Inflammatory macrophage (primary cell): ENCODE results near the gene PACSIN2.
A peak's percentile ranks its signal among the peaks of the same experiment; 100 is the strongest.
"Not testable (repeated sequence)": the region's sequence is repeated elsewhere in the genome, so short reads cannot be mapped to it uniquely, and the experiment has no call there.

ENCODE experiments used
- DNase-seq, 2 donors: peaks; one replicate each; pipeline ENCODE4 v3.0.0-alpha.2; 2020 to 2022
- total RNA-seq, 18 experiments: gene quantifications; one replicate each; lab custom pipeline; 2026; ENCODE audit warnings: mixed read lengths in 6 of 18, inconsistent platforms in 2 of 18; lab: John Stamatoyannopoulos, UW

PACSIN2 gene
- total RNA-seq: 61.5 to 253 (median 145) reads per million in 18 experiments

DNA sequence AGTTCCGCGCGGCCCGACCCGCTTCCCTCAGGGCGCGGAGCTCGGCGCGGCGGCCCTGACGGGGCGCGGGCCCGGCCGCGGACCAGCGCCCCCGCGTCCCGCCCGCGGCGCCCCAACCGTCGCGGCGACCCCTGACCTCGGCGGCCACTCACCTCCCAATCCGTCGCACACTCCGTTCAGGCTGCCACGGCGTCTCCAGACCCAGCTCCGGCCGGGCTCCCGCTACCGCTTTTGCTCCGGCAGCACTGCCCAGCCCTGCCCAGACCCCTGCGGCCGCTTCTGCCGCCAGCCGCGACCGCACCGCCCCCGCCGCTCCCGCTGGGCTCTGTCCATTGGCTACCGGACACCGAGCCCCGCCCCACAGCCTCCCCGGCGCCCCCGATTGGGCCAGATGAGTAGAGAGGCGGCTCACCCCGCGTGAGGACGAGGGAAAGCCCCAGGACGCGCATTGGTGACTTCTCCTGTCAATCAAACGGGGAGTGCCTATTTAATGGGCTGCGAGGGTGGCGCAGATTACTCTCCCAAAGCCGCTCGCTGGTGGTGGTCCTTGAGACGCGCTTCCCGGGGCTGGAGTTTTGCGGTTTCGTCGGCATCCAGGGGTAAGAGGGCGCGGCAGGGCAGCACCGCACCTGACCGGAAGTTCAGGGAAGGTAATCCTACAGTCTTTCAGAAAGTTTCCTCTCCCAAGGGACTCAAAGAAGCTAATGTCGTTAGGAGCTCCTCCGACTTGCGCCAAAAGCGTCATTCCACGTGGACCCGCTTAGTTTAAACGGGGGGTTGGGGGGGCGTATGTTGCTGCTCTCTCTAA lies at the start of gene PACSIN2:
Gene PACSIN2 (minus strand): TSS at position 281 of the 808 bp plus-strand sequence. CDS start 103,069 bp downstream, outside the sequence.
- DNase-seq: peak; percentile 99

- DNase-seq: peak; percentile 24 to 26
These were observed 45.2 kb upstream of the PACSIN2 start for GRCh38 chr22:43060183-43060582.

DNA sequence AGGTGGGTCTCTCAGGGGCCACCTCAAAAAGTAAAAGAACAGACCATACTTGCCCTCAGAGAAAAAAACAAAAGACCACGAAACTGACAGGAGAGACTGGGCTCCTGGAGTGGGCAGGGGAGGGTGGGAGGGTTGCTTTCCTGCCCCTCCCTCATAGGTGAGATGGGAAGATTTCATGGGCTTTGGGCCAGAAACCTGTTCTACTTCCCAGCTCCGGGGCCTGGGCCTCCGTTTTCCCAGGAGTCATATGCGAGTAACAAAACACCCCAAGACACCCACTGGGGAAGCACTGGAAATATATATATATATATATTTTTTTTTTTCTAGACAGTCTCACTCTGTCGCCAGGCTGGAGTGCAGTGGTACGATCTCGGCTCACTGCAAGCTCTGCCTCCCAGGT lies 42.7 kb upstream of the PACSIN2 start:
- DNase-seq: no peak

- peak; percentile 2 to 7 for DNase-seq
These were observed 38.2 kb upstream of the PACSIN2 start for GRCh38 chr22:43053176-43053575.

- DNase-seq: no peak
These were observed 36.0 kb upstream of the PACSIN2 start for GRCh38 chr22:43050995-43051394.

- no peak for DNase-seq
These were observed 32.7 kb upstream of the PACSIN2 start for GRCh38 chr22:43047605-43048004.

DNA sequence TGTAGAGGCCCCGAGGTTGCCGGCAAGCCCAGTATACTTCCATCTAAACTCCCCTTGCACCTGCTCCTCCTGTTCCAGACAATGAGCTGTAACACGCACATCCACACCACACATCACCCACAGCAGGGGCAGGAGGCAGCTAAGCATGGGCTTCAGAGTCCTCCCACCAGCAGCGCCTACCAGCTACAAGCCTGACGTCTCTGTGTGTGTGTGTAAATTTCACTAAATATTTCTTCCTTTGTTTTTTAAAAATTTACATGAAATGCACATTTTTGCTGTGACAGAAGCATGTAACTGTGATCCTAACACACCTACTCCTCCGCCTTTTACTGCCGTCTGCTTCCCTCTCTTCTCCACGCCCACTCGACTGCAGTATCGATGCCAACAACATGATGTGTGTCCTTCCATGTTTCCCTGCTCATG lies 29.4 kb upstream of the PACSIN2 start:
- DNase-seq: no peak

DNA sequence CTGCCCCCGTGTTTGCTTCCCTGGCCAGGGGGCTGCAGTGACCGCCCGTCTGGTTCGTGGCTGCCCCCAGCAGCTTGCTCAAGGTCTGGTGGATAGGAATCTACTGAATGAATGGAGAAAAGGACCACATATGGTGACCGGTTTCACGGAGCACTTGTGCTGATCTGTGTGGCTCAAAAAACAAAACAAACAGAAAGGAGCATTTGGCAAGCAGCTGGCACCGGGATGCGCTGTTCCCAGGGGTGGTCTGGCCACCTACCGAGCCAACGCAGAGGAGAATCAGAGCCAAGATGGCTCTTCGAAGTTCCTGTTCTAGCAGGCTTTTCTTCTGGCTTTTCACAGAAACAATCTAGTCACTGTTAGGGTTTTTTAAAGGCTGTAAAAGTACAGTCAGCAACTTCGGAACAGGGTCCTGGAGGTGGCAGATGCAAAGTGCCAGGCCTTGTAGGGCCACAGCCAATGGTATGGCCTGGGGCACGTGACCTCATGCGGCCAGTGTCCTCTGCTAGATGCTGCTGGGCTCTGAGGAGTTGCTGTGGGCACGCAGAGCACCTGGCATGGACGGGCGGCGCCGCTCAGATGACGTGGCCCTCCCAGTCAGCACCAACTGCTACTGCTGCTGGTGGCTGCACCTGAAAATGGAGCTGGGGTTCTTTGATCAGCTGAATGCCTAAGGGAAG lies 27.3 kb upstream of the PACSIN2 start:
- no peak for DNase-seq

GRCh38 chr22:43039800-43040199 lies 24.9 kb upstream of the PACSIN2 start:
- DNase-seq: no peak

DNA sequence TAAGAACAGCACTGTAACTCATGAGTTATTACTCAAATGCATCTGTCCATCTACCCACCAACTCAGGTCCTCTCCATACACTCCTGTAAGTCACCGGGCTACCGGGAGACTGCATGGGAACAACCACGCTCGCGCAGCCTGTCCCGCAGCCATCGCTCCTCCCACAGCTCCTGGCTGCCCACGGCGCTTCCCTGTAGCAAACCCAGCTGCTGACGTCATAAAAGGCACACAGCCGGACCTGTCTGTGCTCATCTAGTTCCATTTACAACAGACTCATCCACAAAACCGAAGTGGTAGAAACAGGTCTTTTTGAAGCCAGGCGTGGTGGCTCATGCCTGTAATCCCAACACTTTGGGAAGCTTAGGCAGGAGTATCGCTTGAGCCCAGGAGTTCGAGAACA lies 23.4 kb upstream of the PACSIN2 start:
- peak in 1 of 2 donors; percentile 17 for DNase-seq

- DNase-seq: no peak
These were observed 21.4 kb upstream of the PACSIN2 start for GRCh38 chr22:43036282-43036829.

DNA sequence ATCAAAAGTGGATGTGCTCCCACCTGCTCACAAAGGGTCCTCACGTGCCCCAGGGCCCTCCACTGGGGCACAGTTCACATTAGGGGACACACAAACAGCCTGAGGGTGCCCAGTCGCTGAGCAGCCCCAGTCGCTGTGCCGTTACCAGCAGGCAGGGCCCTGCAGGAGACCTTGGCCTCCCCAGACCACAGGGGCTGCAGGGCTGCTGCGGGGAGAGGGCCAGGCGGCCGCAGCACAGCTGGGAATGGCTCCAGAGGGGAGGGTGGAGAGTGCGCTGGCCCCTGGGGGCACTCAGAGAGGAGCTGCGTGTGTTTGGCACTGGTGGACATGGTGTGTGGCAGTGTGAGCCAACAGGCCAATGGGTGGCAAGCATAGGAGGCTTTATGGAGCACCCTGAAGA lies 20.3 kb upstream of the PACSIN2 start:
- DNase-seq: no peak

DNA sequence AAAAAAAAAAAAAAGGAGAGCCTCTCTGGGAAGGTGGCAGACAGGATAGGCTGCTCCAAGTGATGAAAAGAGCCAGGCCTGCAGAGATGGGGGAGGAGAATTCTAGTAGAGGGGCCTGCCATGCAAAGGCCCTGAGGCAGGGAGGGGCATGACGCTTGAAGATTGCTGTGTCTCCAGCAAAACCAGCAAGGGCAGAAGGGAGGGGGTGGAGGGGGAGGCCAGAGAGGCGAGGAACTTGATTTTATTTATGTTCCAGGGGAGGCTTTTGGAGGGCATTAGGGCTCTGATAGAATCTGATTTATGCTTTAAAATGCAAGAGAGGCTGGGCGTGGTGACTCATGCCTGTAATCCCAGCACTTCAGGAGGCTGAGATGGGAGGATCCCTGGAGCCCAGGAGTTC lies 16.7 kb upstream of the PACSIN2 start:
- no peak for DNase-seq

DNA sequence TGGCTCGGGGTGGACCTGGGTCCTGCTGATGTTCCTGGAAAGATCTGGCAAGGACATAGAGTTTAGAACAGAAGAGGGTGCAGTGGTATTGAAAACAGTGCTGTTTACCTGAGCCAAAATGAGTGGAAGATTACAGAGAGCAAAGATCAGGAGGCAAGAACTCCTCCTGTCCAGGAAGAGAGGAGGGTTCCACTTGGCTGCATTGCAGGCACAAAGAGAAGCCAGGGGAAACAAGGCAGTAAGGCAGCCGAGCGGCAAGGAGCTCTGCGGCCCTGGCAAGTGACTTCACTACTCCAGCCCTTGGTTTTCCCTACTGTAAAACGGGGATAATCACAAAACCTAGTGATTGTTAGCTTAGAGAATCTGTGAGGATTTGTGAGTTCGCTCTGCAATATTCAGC lies 3.7 kb upstream of the PACSIN2 start:
- no peak for DNase-seq

DNA sequence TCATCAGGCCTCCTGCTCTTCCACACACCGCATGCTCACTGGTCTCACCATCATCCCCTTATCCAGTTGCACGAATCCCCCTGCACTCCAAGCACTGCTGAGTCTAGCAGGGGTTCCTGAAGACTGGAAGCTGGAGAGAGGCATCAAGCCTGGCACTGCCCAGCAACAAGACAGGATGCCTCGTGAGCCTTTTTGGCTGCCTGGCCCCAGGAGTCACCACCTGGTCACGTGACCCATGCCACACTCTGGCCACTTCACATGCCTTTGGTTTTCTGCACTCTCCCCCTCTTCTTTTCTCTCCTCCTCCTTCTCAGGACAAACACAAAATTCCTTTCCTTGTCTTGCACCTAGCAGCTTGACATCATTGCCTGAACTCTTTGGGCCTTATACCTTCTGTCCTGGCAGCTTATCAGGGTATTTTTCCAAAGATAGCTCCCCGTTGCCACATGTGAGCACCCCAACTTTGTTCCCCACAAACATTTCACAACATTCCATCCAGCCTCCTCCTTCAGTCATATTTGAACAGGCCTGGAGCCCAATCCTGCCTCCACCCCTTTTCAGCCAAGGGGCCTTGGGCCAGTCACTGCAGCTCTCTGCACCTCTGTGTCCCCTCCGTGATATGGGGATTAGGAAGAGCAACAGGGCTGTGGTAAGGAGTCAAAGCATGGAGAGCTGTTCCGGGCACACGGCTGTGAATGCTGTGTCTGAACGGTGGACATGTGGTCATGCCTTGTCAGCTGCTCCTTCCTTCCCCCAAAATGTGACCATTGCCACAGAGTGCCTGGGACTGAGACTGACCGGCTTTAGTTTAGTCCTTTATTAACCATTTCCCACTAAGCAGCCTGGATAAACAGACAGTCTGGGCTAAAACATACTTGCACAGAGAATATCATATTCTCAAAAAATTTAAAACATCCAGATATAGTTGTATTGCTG lies 2.8 kb upstream of the PACSIN2 start:
- peak; percentile 28 to 57 for DNase-seq

- DNase-seq: not testable (repeated sequence)
These were observed 1.2 kb upstream of the PACSIN2 start for GRCh38 chr22:43016150-43016549.

DNA sequence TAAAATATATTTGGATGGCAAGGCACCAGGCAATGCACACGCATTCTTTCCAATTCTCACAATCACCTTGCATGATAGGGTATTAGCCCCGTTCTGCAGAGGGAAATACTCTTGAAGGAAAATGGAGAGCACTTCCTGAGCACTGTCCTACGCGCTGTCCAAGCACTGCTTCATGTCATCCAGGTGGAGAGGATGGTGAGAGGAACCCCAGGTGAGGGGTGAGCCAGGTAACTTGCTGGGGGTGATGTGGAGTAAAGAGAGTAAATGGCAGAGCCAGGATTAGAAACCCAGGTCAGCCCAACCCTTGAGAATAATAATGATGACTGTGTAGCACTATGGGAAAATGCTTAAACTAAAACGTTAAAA lies 711 bp upstream of the PACSIN2 start:
- DNase-seq: no peak

- peak in 1 of 2 donors; percentile 40 for DNase-seq
These were observed 557 bp downstream of the PACSIN2 start for GRCh38 chr22:43014316-43014868.

- DNase-seq: peak in 1 of 2 donors; percentile 6
These were observed 1.3 kb downstream of the PACSIN2 start for GRCh38 chr22:43013355-43014315.

GRCh38 chr22:43012390-43012789 lies 2.6 kb downstream of the PACSIN2 start:
- no peak for DNase-seq

DNA sequence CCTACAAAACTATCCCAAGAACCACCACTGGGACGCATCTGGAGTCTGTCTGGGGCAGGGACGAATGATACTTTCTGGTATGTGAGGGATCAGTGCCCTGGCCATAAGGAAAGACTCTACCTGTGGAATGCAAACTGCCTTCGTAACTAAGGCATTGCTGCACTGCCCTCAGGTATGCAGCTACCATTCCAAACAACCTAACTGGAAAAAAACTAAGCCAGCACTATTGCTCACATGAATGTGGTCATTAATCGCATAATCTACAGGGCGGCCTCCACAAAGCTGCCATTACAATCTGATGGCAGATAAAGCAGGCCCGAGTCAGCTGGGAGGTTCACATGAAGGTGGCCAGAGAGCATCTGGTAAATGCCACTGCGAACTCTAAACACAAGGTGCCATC lies 3.9 kb downstream of the PACSIN2 start:
- no peak for DNase-seq
